SU-DHL-6 (cell line): Measurements from ENCODE around the gene RUBCN.
"Not testable (repeated sequence)": the region's sequence is repeated elsewhere in the genome, so short reads cannot be mapped to it uniquely, and the experiment has no call there.

Experiments used
- EZH2phosphoT487 ChIP-seq: fragments of 200-600 bp; sonication (generic), shearing (Covaris generic); conservative IDR thresholded peaks from 2 replicates; pipeline ENCODE4 v1.6.1; 2018; ENCODE audit warnings: mild to moderate bottlenecking, antibody characterized with exemption, low read length, moderate library complexity, mixed read lengths
- TF ChIP-seq, protein P1 (sequence below): fragments of 200-600 bp; sonication (generic); IDR thresholded peaks from one replicate; pipeline ENCODE4 v1.5.1; 2017; ENCODE audit warnings: antibody characterized with exemption, mild to moderate bottlenecking, low read length, moderate library complexity; ENCODE audit not compliant: insufficient read depth, poor library complexity, severe bottlenecking

DNA sequence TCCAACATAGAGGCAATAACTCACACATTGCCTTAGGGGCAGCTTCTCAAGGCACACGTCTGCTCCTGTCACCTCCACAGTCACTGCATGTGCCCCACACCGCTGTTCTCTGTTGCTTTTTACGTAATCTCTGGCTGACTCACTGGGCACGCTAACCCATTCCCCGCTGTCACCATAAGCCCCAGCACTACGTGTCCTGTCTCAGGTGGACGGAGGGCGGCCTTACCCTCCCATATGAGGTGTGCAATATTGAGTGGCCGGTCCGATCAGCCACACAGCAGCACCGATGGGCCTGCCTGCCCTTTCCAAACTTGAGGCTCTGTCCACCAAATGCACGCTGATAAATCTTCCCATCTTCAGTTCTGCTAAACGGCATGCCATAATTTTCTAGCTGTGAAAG lies 115.2 kb downstream of the RUBCN start:
- TF ChIP-seq, protein P1, sequence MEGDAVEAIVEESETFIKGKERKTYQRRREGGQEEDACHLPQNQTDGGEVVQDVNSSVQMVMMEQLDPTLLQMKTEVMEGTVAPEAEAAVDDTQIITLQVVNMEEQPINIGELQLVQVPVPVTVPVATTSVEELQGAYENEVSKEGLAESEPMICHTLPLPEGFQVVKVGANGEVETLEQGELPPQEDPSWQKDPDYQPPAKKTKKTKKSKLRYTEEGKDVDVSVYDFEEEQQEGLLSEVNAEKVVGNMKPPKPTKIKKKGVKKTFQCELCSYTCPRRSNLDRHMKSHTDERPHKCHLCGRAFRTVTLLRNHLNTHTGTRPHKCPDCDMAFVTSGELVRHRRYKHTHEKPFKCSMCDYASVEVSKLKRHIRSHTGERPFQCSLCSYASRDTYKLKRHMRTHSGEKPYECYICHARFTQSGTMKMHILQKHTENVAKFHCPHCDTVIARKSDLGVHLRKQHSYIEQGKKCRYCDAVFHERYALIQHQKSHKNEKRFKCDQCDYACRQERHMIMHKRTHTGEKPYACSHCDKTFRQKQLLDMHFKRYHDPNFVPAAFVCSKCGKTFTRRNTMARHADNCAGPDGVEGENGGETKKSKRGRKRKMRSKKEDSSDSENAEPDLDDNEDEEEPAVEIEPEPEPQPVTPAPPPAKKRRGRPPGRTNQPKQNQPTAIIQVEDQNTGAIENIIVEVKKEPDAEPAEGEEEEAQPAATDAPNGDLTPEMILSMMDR: not testable (repeated sequence)
- not testable (repeated sequence) for TF ChIP-seq EZH2phosphoT487
